Breast epithelium (tissue), 3 donors: ENCODE measurements around the gene KIF6.

Experiments used
- CTCF ChIP-seq, 3 donors: fragments of 450-650 bp; IDR thresholded peaks; one replicate each; pipeline ENCODE4 v1.5.1; 2016 to 2017; ENCODE audit warnings: antibody characterized with exemption in 3 of 3, mild to moderate bottlenecking in 3 of 3, moderate library complexity in 3 of 3
- POLR2A ChIP-seq: fragments of 450-650 bp; IDR thresholded peaks from one replicate; pipeline ENCODE4 v1.6.1; 2016; ENCODE audit warnings: antibody characterized with exemption, mild to moderate bottlenecking, moderate library complexity
- POLR2AphosphoS5 ChIP-seq, 3 donors: sonication (generic); formaldehyde crosslinking; IDR thresholded peaks; one replicate each; pipeline ENCODE4 v1.6.1; 2017; ENCODE audit warnings: antibody characterized with exemption in 3 of 3

- TF ChIP-seq CTCF (IDR thresholded peaks at IDR 0.05) (no peak), POLR2A (no peak), POLR2AphosphoS5 (IDR thresholded peaks at IDR 0.05) (no peak)
Measured at GRCh38 chr6:39417440-39417839, 307.8 kb downstream of the KIF6 start.
